PC-3 (cell line): ENCODE measurements around the gene SMARCD1. TPM values are rescaled to one million over a fixed set of nuclear protein-coding genes. Genes with fewer than 3 reads are reported as not detected.

ENCODE experiments used
- ATAC-seq: fragments of 200-7000 bp; cut with Tn5 transposase; 2 replicates; pipeline ENCODE4 v1.9.1; 2020; ENCODE audit warnings: mild to moderate bottlenecking, moderate library complexity
- BruUV-seq: library from RNA; stranded (reverse); fragments of 400-500 nt; replicated peaks from 2 replicates; lab custom pipeline; 2021; lab: Mats Ljungman, UMichigan
- CTCF ChIA-PET: fragments of 300-600 bp; sonication (Branson Sonifier 250); formaldehyde crosslinking; loops from one replicate; lab custom pipeline; 2022; ENCODE audit warnings: antibody characterized with exemption; lab: Charles Lee
- POLR2A ChIA-PET: fragments of 300-600 bp; sonication (Branson Sonifier 250); formaldehyde crosslinking; loops from one replicate; lab custom pipeline; 2022; ENCODE audit warnings: antibody characterized with exemption; ENCODE audit not compliant: unreplicated experiment; lab: Charles Lee
- DNase-seq: peaks from one replicate; pipeline ENCODE4 v3.0.0-alpha.2; 2015
- H2AFZ ChIP-seq: fragments of 300-600 bp; sonication (generic); 2 replicates; pipeline ENCODE4 v1.6.0; 2016; ENCODE audit warnings: antibody characterized with exemption, low read length
- H3F3A ChIP-seq: fragments of 300-600 bp; sonication (generic); one replicate; pipeline ENCODE4 v1.6.0; 2017; ENCODE audit warnings: antibody characterized with exemption, low read length, control low read depth, mild to moderate bottlenecking; ENCODE audit not compliant: unreplicated experiment
- H3K27ac ChIP-seq: fragments of 300-600 bp; sonication (generic); 2 replicates; pipeline ENCODE4 v1.5.1; 2016; ENCODE audit warnings: mild to moderate bottlenecking, low read length
- H3K27me3 ChIP-seq: fragments of 300-600 bp; sonication (generic); 2 replicates; pipeline ENCODE4 v1.6.1; 2016; ENCODE audit warnings: low read length, mixed read lengths
- H3K36me3 ChIP-seq: fragments of 300-600 bp; sonication (generic); 2 replicates; pipeline ENCODE4 v1.6.1; 2016; ENCODE audit warnings: low read depth, mixed run types, low read length, mixed read lengths
- H3K4me1 ChIP-seq: fragments of 300-600 bp; sonication (generic); 2 replicates; pipeline ENCODE4 v1.5.1; 2016; ENCODE audit warnings: low read length; ENCODE audit not compliant: insufficient read depth
- H3K4me2 ChIP-seq: fragments of 300-600 bp; sonication (generic); 2 replicates; pipeline ENCODE4 v1.6.0; 2016; ENCODE audit warnings: low read length
- H3K4me3 ChIP-seq: fragments of 300-600 bp; sonication (generic); 2 replicates; pipeline ENCODE4 v1.5.1; 2016; ENCODE audit warnings: mild to moderate bottlenecking, low read length, mixed read lengths
- H3K79me2 ChIP-seq: fragments of 300-600 bp; sonication (generic); 2 replicates; pipeline ENCODE4 v1.6.1; 2017; ENCODE audit warnings: low read length, mixed read lengths
- H3K9ac ChIP-seq: fragments of 300-600 bp; sonication (generic); 2 replicates; pipeline ENCODE4 v1.6.0; 2016; ENCODE audit warnings: mild to moderate bottlenecking, low read length
- H3K9me2 ChIP-seq: fragments of 300-600 bp; sonication (generic); replicated peaks from 2 replicates; pipeline ENCODE4 v1.6.1; 2016; ENCODE audit warnings: mixed run types, low read length, mixed read lengths
- H3K9me3 ChIP-seq: fragments of 300-600 bp; sonication (generic); 2 replicates; pipeline ENCODE4 v1.6.1; 2016; ENCODE audit warnings: low read length, mixed read lengths
- H4K20me1 ChIP-seq: fragments of 300-600 bp; sonication (generic); 2 replicates; pipeline ENCODE4 v1.6.1; 2016; ENCODE audit warnings: low read length, mixed read lengths
- EZH2 ChIP-seq: fragments of 300-600 bp; sonication (generic); IDR thresholded peaks from one replicate; pipeline ENCODE4 v1.6.1; 2017; ENCODE audit warnings: antibody characterized with exemption, mild to moderate bottlenecking, low read length; ENCODE audit not compliant: unreplicated experiment
- EZH2phosphoT487 ChIP-seq: fragments of 300-600 bp; sonication (generic); IDR thresholded peaks from 2 replicates; pipeline ENCODE4 v1.6.1; 2018; ENCODE audit warnings: mild to moderate bottlenecking, antibody characterized with exemption, low read length, borderline replicate concordance
- intact Hi-C: fragments of 100-400 bp; cut with micrococcal nuclease; formaldehyde crosslinking; loops from 2 replicates; pipeline ENCODE4 v1.9.0; 2023
- total RNA-seq: library from RNA; depleted of rRNA; stranded (reverse); fragments of >200 nt; gene quantifications from 2 replicates; pipeline ENCODE4 v1.2.3, GENCODE V29; 2014
- TF ChIP-seq, protein P1 (sequence below): fragments of 300-600 bp; sonication (generic); conservative IDR thresholded peaks from 2 replicates; pipeline ENCODE4 v1.5.1; 2017; ENCODE audit warnings: antibody characterized with exemption, low read depth, mild to moderate bottlenecking, low read length

Gene SMARCD1
- total RNA-seq, 1 experiment from 2014 or later: 105 TPM

DNA sequence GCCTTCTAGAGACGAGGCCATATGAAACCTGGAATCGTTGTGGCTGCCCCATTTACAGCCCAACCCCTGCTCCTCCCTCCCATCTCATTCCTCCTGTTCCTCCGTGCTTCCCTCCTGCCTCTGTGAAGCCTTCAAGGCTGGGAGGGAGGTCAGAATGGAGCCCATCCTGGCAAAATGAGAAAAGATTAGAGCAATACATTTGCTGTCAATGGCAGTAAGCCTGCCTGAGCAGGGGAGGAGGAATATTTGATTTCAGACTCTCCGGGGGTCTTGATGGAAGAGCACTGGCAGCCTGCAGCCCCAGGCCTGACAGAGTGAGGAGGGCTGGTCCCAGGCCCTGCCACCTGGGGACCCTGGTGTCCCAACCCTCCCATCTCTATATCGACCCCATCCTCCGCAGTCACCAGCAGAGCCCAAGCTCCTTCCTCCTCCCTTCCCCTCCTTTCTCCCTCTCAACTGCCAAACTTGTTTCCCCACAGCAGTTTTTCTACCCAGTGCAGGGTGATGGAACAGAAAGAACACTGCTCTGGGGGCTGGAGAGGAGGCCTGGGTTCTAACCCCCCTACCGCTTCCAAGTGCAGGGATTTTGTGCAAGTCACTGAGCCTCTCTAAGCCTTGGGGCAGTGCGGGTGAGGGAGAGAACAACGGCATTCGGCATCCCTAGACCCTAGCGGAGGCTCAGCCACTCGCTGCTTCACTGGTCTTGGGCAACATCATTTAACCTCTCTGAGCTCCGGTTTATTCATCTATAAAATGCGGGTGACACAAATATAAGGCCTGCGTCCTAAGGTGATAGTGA is 43.9 kb upstream of the SMARCD1 start:
- no peaks in the 10 kb centered on the region for H3K9me3 ChIP-seq
- H3K27me3 ChIP-seq: no peaks in the 10 kb centered on the region
- no TSS peak for BruUV-seq
- no peaks in the 10 kb centered on the region for H3K4me1 ChIP-seq
- H3K4me2 ChIP-seq: no peak overlapping the region
- DNase-seq (no peak), ATAC-seq (no peak)
- no peak overlapping the region for H3K9ac ChIP-seq
- H2AFZ ChIP-seq: no peak overlapping the region
- no peaks in the 10 kb centered on the region for H3K79me2 ChIP-seq
- intact Hi-C loops: no loop called here
- POLR2A ChIA-PET: no interaction called here
- H4K20me1 ChIP-seq: no peaks in the 10 kb centered on the region
- CTCF ChIA-PET: no interaction called here
- no peak for TF ChIP-seq EZH2
- TF ChIP-seq EZH2phosphoT487: no peak
- TF ChIP-seq, protein P1, sequence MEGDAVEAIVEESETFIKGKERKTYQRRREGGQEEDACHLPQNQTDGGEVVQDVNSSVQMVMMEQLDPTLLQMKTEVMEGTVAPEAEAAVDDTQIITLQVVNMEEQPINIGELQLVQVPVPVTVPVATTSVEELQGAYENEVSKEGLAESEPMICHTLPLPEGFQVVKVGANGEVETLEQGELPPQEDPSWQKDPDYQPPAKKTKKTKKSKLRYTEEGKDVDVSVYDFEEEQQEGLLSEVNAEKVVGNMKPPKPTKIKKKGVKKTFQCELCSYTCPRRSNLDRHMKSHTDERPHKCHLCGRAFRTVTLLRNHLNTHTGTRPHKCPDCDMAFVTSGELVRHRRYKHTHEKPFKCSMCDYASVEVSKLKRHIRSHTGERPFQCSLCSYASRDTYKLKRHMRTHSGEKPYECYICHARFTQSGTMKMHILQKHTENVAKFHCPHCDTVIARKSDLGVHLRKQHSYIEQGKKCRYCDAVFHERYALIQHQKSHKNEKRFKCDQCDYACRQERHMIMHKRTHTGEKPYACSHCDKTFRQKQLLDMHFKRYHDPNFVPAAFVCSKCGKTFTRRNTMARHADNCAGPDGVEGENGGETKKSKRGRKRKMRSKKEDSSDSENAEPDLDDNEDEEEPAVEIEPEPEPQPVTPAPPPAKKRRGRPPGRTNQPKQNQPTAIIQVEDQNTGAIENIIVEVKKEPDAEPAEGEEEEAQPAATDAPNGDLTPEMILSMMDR: no peak
- no peaks in the 10 kb centered on the region for H3K9me2 ChIP-seq
- H3F3A ChIP-seq: no peaks in the 10 kb centered on the region
- no peak overlapping the region for H3K4me3 ChIP-seq
- no peak overlapping the region for H3K27ac ChIP-seq
- no peaks in the 10 kb centered on the region for H3K36me3 ChIP-seq

DNA sequence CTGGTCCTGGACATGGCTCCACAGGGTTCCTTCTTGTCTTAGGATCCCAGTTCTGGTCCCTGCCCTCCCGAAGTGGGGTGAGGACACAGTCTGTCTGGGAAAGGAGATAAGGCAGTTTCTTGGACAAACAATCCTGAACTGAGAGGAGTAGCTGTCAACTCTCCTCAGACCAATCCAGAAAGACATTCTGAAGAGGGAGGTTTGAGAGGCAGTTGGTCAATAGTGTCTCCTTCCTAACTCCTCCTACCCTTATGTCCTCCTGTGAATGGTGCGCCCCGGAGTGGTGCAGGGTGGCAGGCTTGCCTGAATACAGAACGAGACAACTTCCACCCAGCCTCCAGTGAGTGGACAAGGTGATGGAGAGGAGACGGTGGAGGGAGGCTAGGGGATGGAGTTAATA is 43.2 kb upstream of the SMARCD1 start:
- no peak overlapping the region for H2AFZ ChIP-seq
- H3K27me3 ChIP-seq: no peaks in the 10 kb centered on the region
- ChIA-PET POLR2A (no interaction called here), CTCF (no interaction called here)
- H3K9me3 ChIP-seq: no peaks in the 10 kb centered on the region
- BruUV-seq: no TSS peak
- H3K9me2 ChIP-seq: no peaks in the 10 kb centered on the region
- no peaks in the 10 kb centered on the region for H4K20me1 ChIP-seq
- intact Hi-C loops: no loop called here
- no peak overlapping the region for H3K4me2 ChIP-seq
- ATAC-seq: no peak
- no peaks in the 10 kb centered on the region for H3K79me2 ChIP-seq
- no peaks in the 10 kb centered on the region for H3F3A ChIP-seq
- TF ChIP-seq, protein P1: no peak
- no peak for TF ChIP-seq EZH2
- no peak for TF ChIP-seq EZH2phosphoT487
- DNase-seq: no peak
- no peaks in the 10 kb centered on the region for H3K4me1 ChIP-seq
- H3K36me3 ChIP-seq: no peaks in the 10 kb centered on the region
- H3K27ac ChIP-seq: no peak overlapping the region
- no peak overlapping the region for H3K9ac ChIP-seq
- H3K4me3 ChIP-seq: no peak overlapping the region

DNA sequence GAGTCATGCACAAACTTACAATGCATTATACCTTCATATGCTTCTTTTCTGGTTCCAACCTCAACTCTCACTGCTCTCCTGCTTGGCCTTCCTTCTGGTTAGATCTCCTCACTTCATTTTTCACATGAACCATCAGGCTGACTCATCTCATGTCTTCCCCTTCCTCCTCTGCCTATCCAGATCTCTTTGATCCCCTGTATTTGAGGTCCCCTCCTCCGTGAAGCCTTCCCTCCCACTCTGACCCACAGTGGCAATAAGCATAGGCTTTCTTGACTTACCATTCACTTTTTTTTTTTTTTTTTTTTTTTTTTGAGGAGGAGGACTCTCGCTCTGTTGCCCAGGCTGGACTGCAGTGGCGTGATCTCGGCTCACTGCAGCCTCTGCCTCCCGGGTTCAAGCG is 42.4 kb upstream of the SMARCD1 start:
- H3K9me2 ChIP-seq: no peaks in the 10 kb centered on the region
- H3K36me3 ChIP-seq: no peaks in the 10 kb centered on the region
- H3K9ac ChIP-seq: no peak overlapping the region
- intact Hi-C loops: no loop called here
- no peaks in the 10 kb centered on the region for H3K27me3 ChIP-seq
- no peak overlapping the region for H2AFZ ChIP-seq
- no peak for TF ChIP-seq EZH2
- TF ChIP-seq, protein P1: no peak
- TF ChIP-seq EZH2phosphoT487: no peak
- H3F3A ChIP-seq: no peaks in the 10 kb centered on the region
- H3K9me3 ChIP-seq: no peaks in the 10 kb centered on the region
- BruUV-seq: no TSS peak
- POLR2A ChIA-PET: no interaction called here
- ATAC-seq: no peak
- CTCF ChIA-PET: no interaction called here
- H3K27ac ChIP-seq: no peak overlapping the region
- no peaks in the 10 kb centered on the region for H3K4me1 ChIP-seq
- H3K4me3 ChIP-seq: no peak overlapping the region
- no peak for DNase-seq
- no peaks in the 10 kb centered on the region for H3K79me2 ChIP-seq
- no peak overlapping the region for H3K4me2 ChIP-seq
- no peaks in the 10 kb centered on the region for H4K20me1 ChIP-seq
